Peyer's patch (tissue), 4 donors: ENCODE data around the gene BRD2. TPM values are rescaled to one million over a fixed set of nuclear protein-coding genes. Genes with fewer than 3 reads are reported as not detected.

Experiments used
- DNase-seq, 3 donors: peaks; one replicate each; pipeline ENCODE4 v3.0.0-alpha.2; 2017 to 2019
- H3K27ac ChIP-seq, 4 donors: fragments of 200-600 bp; sonication (generic); one replicate each; pipeline ENCODE4 v1.5.1; 2016 to 2019
- H3K27me3 ChIP-seq, 2 donors: fragments of 200-600 bp; sonication (generic); one replicate each; pipeline ENCODE4 v1.5.1; 2019
- H3K36me3 ChIP-seq, 3 donors: fragments of 200-600 bp; sonication (generic); one replicate each; pipeline ENCODE4 v1.5.1; 2016 to 2019
- H3K4me1 ChIP-seq, 4 donors: fragments of 200-600 bp; sonication (generic); one replicate each; pipeline ENCODE4 v1.5.1; 2016 to 2019
- H3K4me3 ChIP-seq, 4 donors: fragments of 200-600 bp; sonication (generic); 1 replicate in 3 of 4; 2 replicates in 1 of 4; pipeline ENCODE4 v1.5.1; 2016 to 2019; ENCODE audit warnings: mild to moderate bottlenecking in 1 of 4
- H3K9me3 ChIP-seq, 4 donors: fragments of 200-600 bp; sonication (generic); one replicate each; pipeline ENCODE4 v1.5.1; 2016 to 2019; ENCODE audit warnings: mild to moderate bottlenecking in 1 of 4
- POLR2A ChIP-seq, 2 donors: fragments of 450-650 bp; IDR thresholded peaks; one replicate each; pipeline ENCODE4 v1.5.1; 2017; ENCODE audit warnings: antibody characterized with exemption in 2 of 2, mild to moderate bottlenecking in 2 of 2, moderate library complexity in 2 of 2
- total RNA-seq, 4 donors: library from RNA; depleted of rRNA; stranded (reverse); fragments of >200 nt; gene quantifications; one replicate each; pipeline ENCODE4 v1.1.0, GENCODE V29; 2016
- TF ChIP-seq, protein P1 (sequence below), 6 experiments: fragments of 450-650 bp in 4 of 6; fragments of 200-600 bp in 2 of 6; sonication (generic) in 1 of 6; IDR thresholded peaks; one replicate each; pipeline ENCODE4 v1.5.1; 2017 to 2019; ENCODE audit warnings: antibody characterized with exemption in 6 of 6, mild to moderate bottlenecking in 3 of 6, moderate library complexity in 1 of 6

BRD2 gene
- total RNA-seq, 4 donors from 2014 or later: 146 to 525 (median 205) TPM

GRCh38 chr6:32933661-32934085, 34.7 kb upstream of the BRD2 start:
- no peaks in the 10 kb centered on the region for H3K36me3 ChIP-seq
- DNase-seq: peak; percentile 80 to 94 (median 92)
- H3K4me3 ChIP-seq: no peak overlapping the region

DNA sequence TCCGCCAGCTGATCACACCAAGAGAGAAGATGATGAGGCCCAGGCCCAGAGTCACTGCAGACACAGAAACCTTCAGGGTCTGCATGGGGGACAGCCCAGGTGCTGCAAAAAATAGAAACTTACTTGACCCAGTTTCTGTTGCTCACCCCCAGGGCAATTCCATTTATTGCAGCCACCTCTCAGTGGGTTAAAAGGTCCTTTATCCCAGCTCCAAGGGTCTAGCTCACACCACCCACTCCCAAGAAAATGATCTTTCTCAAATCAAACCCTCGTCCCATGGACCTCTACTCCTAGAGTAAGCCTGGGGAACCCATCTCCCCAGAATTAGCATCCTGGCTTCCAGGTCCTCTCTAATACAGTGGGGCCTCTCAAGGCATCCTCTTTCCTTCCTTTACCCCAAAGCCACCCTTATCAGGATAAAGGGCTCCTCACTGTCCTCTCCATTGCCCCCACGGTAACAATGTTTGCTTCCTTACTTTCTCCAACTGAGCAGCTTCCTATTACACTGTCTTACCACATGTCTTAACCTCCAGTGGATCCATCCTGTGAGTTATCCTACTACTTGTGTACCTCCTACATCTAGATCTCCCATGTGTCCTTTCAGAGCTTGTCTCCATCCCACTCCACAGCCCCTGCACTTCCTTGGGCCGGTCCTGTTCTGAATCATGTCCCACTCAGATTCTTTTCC, 32.7 kb upstream of the BRD2 start:
- no peak overlapping the region for H3K4me3 ChIP-seq
- H3K9me3 ChIP-seq: no peaks in the 10 kb centered on the region
- no peaks in the 10 kb centered on the region for H3K4me1 ChIP-seq
- no peaks in the 10 kb centered on the region for H3K27me3 ChIP-seq
- peak overlapping the region in 2 of 4 donors; percentile 7 to 13 for H3K27ac ChIP-seq
- TF ChIP-seq, protein P1, sequence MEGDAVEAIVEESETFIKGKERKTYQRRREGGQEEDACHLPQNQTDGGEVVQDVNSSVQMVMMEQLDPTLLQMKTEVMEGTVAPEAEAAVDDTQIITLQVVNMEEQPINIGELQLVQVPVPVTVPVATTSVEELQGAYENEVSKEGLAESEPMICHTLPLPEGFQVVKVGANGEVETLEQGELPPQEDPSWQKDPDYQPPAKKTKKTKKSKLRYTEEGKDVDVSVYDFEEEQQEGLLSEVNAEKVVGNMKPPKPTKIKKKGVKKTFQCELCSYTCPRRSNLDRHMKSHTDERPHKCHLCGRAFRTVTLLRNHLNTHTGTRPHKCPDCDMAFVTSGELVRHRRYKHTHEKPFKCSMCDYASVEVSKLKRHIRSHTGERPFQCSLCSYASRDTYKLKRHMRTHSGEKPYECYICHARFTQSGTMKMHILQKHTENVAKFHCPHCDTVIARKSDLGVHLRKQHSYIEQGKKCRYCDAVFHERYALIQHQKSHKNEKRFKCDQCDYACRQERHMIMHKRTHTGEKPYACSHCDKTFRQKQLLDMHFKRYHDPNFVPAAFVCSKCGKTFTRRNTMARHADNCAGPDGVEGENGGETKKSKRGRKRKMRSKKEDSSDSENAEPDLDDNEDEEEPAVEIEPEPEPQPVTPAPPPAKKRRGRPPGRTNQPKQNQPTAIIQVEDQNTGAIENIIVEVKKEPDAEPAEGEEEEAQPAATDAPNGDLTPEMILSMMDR (IDR thresholded peaks at IDR 0.05): no peak
- TF ChIP-seq POLR2A (IDR thresholded peaks at IDR 0.05): no peak
- DNase-seq: no peak
- H3K36me3 ChIP-seq: no peaks in the 10 kb centered on the region

More at GRCh38 chr6:32933661-32934085, 34.7 kb upstream of the BRD2 start:
- TF ChIP-seq, protein P1 (IDR thresholded peaks at IDR 0.05): peak; percentile 74 to 86 (median 82)
- TF ChIP-seq POLR2A (IDR thresholded peaks at IDR 0.05): no peak
- H3K4me1 ChIP-seq: no peaks in the 10 kb centered on the region
- H3K27ac ChIP-seq: peak overlapping the region in 1 of 4 donors; percentile 57
- H3K9me3 ChIP-seq: no peaks in the 10 kb centered on the region
- no peaks in the 10 kb centered on the region for H3K27me3 ChIP-seq

GRCh38 chr6:32936239-32937152, 31.9 kb upstream of the BRD2 start:
- H3K4me3 ChIP-seq: no peak overlapping the region
- no peaks in the 10 kb centered on the region for H3K9me3 ChIP-seq
- DNase-seq: no peak
- peaks cover 0 to 5% (median 0%) of the 10 kb centered on the region in 4 donors for H3K4me1 ChIP-seq
- H3K27me3 ChIP-seq: no peaks in the 10 kb centered on the region
- TF ChIP-seq, protein P1 (IDR thresholded peaks at IDR 0.05): no peak
- TF ChIP-seq POLR2A (IDR thresholded peaks at IDR 0.05): no peak
- H3K36me3 ChIP-seq: no peaks in the 10 kb centered on the region
- peak overlapping the region in 2 of 4 donors; percentile 14 to 88 for H3K27ac ChIP-seq

- Histone ChIP-seq H3K36me3 (no peaks in the 10 kb centered on the region), H3K4me1 (peaks cover 0 to 10% (median 4%) of the 10 kb centered on the region in 4 donors), H3K9me3 (no peaks in the 10 kb centered on the region), H3K27ac (peak overlapping the region in 2 of 4 donors; percentile 14 to 88), H3K27me3 (no peaks in the 10 kb centered on the region), H3K4me3 (no peak overlapping the region)
- TF ChIP-seq, protein P1 (IDR thresholded peaks at IDR 0.05): no peak
- no peak for TF ChIP-seq POLR2A (IDR thresholded peaks at IDR 0.05)
- DNase-seq: no peak
Observed at GRCh38 chr6:32937230-32937633, 31.2 kb upstream of the BRD2 start.

DNA sequence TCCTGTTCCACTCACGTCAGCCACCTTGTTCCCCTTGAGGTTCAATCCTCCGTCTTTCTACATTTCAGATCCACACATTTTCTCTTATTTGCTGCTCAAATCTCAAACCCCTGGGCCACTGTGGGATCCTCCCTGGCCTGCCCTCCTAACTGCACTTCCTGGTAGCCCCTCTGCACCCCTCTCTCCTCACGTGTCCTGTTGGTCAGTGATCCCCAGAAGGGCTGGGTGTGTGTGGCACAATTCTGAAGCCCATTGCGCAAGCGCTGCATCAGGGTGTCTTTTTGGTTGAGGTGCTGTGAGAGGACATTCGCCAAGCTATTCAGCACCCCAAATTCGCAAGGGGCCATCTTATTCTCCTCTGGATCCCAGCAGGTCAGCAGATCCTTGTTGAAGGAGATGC, 29.9 kb upstream of the BRD2 start:
- Histone ChIP-seq H3K27ac (peak overlapping the region in 1 of 4 donors; percentile 88), H3K4me1 (peaks cover 0 to 20% (median 5%) of the 10 kb centered on the region in 4 donors)

More for the DNA sequence above, 29.9 kb upstream of the BRD2 start:
- no peaks in the 10 kb centered on the region for H3K27me3 ChIP-seq
- no peak for DNase-seq
- TF ChIP-seq, protein P1 (IDR thresholded peaks at IDR 0.05): no peak
- TF ChIP-seq POLR2A (IDR thresholded peaks at IDR 0.05): no peak
- no peaks in the 10 kb centered on the region for H3K9me3 ChIP-seq
- H3K4me3 ChIP-seq: peak overlapping the region in 1 of 4 donors; percentile 18
- H3K36me3 ChIP-seq: no peaks in the 10 kb centered on the region
